HEK293T (cell line): ENCODE measurements around the gene EPHA3.

Experiments used
- ARNT ChIP-seq: fragments of 450-650 bp; IDR thresholded peaks from 2 replicates; pipeline ENCODE4 v1.6.1; 2017; ENCODE audit warnings: mild to moderate bottlenecking
- CTBP1 ChIP-seq: fragments of 450-650 bp; IDR thresholded peaks from 2 replicates; pipeline ENCODE4 v1.6.1; 2016; ENCODE audit warnings: borderline replicate concordance
- ELF4 ChIP-seq: fragments of 450-650 bp; IDR thresholded peaks from 2 replicates; pipeline ENCODE4 v1.6.1; 2017; ENCODE audit warnings: antibody characterized with exemption
- FOXA1 ChIP-seq: fragments of 450-650 bp; IDR thresholded peaks from 2 replicates; pipeline ENCODE4 v1.6.1; 2016; ENCODE audit warnings: mild to moderate bottlenecking
- FOXK2 ChIP-seq: fragments of 450-650 bp; IDR thresholded peaks from 2 replicates; pipeline ENCODE4 v1.6.1; 2016; ENCODE audit warnings: mild to moderate bottlenecking
- FOXM1 ChIP-seq: fragments of 450-650 bp; IDR thresholded peaks from 2 replicates; pipeline ENCODE4 v1.6.1; 2017; ENCODE audit warnings: mild to moderate bottlenecking, borderline replicate concordance
- SP1 ChIP-seq: fragments of 450-650 bp; IDR thresholded peaks from 2 replicates; pipeline ENCODE4 v1.6.1; 2017
- SUZ12 ChIP-seq: fragments of 450-650 bp; IDR thresholded peaks from 2 replicates; pipeline ENCODE4 v1.6.1; 2016; ENCODE audit warnings: mild to moderate bottlenecking
- ZNF384 ChIP-seq: fragments of 450-650 bp; IDR thresholded peaks from 2 replicates; pipeline ENCODE4 v1.6.1; 2016
- TF ChIP-seq, protein P1 (sequence below): fragments of 450-650 bp; IDR thresholded peaks from 2 replicates; pipeline ENCODE4 v1.6.1; 2016

DNA sequence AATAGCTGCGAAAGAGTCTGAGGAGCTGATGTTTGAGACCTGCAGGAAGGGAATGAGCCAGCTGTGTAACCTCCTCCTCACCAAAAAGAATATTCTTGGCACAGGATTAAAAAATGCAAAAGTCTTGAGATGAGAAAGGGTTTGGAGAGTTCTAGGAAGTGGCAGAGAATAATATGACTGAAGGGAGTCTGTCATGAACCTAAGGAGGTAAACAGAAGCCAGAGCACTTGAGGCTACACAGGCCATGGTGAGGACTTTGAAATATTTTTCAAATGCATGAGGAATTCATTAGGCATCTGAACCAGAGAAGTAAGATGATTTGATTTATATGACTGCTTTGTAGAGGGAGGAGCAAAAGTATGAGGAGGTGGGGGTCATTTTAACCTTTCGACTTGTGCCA lies 347.8 kb downstream of the EPHA3 start:
- TF ChIP-seq CTBP1 (no peak), ELF4 (no peak), FOXA1 (no peak), FOXK2 (no peak), ARNT (no peak), ZNF384 (no peak), SP1 (no peak), FOXM1 (no peak), SUZ12 (no peak)
- TF ChIP-seq, protein P1, sequence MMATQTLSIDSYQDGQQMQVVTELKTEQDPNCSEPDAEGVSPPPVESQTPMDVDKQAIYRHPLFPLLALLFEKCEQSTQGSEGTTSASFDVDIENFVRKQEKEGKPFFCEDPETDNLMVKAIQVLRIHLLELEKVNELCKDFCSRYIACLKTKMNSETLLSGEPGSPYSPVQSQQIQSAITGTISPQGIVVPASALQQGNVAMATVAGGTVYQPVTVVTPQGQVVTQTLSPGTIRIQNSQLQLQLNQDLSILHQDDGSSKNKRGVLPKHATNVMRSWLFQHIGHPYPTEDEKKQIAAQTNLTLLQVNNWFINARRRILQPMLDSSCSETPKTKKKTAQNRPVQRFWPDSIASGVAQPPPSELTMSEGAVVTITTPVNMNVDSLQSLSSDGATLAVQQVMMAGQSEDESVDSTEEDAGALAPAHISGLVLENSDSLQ: no peak
